GM06990 (cell line): ENCODE results near the gene ANKRD11.
"Not testable (repeated sequence)": the region's sequence is repeated elsewhere in the genome, so short reads cannot be mapped to it uniquely, and the experiment has no call there.

Source experiments
- DNase-seq: peaks from one replicate; pipeline ENCODE4 v3.0.0-alpha.2; 2011; ENCODE audit not compliant: insufficient read length; ENCODE audit errors: extremely low read depth
- H3K27me3 ChIP-seq: replicated peaks from 2 replicates; pipeline ENCODE4 v1.6.0; 2011; ENCODE audit warnings: low read length; ENCODE audit not compliant: control insufficient read depth, insufficient read depth
- H3K36me3 ChIP-seq: 2 replicates; pipeline ENCODE4 v1.5.1; 2011; ENCODE audit warnings: low read length; ENCODE audit not compliant: control insufficient read depth, insufficient read depth
- H3K4me3 ChIP-seq: replicated peaks from 2 replicates; pipeline ENCODE4 v1.5.1; 2011; ENCODE audit warnings: low read depth, mild to moderate bottlenecking, control low read depth, low read length
- TF ChIP-seq, protein P1 (sequence below): IDR thresholded peaks from 2 replicates; pipeline ENCODE4 v1.5.1; 2011; ENCODE audit warnings: low read length, control low read depth, mild to moderate bottlenecking, inconsistent platforms; ENCODE audit not compliant: insufficient read depth, poor library complexity, severe bottlenecking

The ANKRD11 gene

DNA sequence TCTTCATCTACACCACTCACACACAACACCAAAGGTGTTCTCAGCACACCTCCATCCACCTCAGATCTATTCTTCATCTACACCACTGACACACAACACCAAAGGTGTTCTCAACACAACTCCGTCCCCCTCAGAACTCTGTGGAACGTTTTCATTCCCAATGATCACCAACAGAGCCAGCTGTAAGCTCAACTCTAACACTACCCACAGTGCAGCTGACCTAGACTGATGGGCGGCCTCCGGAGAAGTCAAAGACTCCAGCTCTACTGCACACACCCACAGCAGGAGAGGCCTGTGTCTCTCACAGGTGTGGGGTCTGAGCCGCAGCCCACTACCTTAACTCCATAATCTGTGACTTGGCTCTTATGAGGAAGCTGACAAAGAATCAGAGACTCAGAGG, 50.7 kb downstream of the ANKRD11 start:
- DNase-seq = no peak
- TF ChIP-seq, protein P1, sequence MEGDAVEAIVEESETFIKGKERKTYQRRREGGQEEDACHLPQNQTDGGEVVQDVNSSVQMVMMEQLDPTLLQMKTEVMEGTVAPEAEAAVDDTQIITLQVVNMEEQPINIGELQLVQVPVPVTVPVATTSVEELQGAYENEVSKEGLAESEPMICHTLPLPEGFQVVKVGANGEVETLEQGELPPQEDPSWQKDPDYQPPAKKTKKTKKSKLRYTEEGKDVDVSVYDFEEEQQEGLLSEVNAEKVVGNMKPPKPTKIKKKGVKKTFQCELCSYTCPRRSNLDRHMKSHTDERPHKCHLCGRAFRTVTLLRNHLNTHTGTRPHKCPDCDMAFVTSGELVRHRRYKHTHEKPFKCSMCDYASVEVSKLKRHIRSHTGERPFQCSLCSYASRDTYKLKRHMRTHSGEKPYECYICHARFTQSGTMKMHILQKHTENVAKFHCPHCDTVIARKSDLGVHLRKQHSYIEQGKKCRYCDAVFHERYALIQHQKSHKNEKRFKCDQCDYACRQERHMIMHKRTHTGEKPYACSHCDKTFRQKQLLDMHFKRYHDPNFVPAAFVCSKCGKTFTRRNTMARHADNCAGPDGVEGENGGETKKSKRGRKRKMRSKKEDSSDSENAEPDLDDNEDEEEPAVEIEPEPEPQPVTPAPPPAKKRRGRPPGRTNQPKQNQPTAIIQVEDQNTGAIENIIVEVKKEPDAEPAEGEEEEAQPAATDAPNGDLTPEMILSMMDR = no peak
- Histone ChIP-seq H3K36me3 (peaks cover 6% of the 10 kb centered on the region), H3K27me3 (no peaks in the 10 kb centered on the region), H3K4me3 (no peak overlapping the region)

DNA sequence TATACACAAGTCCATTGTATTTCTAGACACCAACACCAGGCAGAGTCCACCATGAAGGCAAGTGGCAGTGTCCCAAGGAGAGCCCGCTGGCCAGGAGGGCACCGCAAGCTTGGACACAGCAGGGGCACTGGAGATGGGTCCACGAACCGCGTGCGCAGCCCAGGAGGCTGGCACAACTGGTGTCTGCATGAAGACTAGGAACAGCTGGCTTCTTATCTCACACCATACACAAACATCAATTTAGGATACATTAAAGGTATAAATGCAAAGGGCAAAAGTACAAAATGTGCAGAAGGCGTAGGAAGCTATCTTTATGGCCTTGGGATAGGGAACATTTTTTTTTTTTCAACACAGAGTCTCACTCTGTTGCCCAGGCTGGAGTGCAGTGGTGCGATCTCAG, 52.4 kb downstream of the ANKRD11 start:
- TF ChIP-seq, protein P1 = no peak
- DNase-seq = no peak
- Histone ChIP-seq H3K4me3 (no peak overlapping the region), H3K27me3 (no peaks in the 10 kb centered on the region), H3K36me3 (peaks cover 7% of the 10 kb centered on the region)

DNA sequence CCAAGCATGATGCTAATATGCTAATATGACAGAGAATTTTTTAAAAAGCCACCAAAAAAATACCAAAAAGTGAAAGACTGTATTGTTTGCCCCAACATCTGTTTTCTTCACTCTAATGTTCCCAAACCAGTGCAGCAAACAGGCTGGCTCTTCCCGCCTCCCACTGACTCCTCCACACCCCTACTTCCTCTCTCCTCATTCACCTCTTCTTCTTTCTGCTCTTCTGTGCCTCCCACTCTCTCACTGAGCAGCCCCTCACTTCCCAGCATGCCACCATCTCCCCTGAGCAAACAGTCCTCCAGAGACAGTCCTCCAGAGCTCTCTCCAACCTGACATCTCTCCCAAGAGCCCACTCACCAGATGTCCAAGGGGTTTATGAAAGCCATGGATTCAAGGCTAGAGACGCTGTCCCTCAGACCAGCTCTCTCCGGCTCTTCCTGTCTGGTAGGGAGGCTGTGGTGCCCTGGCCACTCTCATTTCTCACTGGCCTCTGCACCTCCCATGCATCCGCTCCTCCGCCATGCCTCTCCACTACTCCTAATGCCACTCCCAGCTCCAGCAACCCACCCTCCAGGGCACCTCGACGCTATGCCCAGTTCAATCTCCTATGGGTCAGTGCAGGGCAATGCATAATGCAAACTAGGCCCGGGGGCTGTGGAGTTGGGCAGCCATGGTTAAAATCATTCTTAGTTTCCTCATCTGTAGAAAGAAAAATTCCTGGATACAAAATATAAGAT, 52.9 kb downstream of the ANKRD11 start:
- peaks cover 7% of the 10 kb centered on the region for H3K36me3 ChIP-seq
- H3K4me3 ChIP-seq = no peak overlapping the region
- H3K27me3 ChIP-seq = no peaks in the 10 kb centered on the region
- TF ChIP-seq, protein P1 = no peak
- no peak for DNase-seq

GRCh38 chr16:89436366-89436765, 54.0 kb downstream of the ANKRD11 start:
- no peaks in the 10 kb centered on the region for H3K27me3 ChIP-seq

GRCh38 chr16:89435059-89435458, 55.3 kb downstream of the ANKRD11 start:
- not testable (repeated sequence) for H3K4me3 ChIP-seq, H3K36me3 ChIP-seq, DNase-seq

More at GRCh38 chr16:89436366-89436765, 54.0 kb downstream of the ANKRD11 start:
- H3K36me3 ChIP-seq = peaks cover 7% of the 10 kb centered on the region
- TF ChIP-seq, protein P1 = no peak
- no peak for DNase-seq
- H3K4me3 ChIP-seq = no peak overlapping the region

GRCh38 chr16:89434490-89434889, 55.9 kb downstream of the ANKRD11 start:
- Histone ChIP-seq H3K27me3 (no peaks in the 10 kb centered on the region), H3K36me3 (peaks cover 7% of the 10 kb centered on the region), H3K4me3 (no peak overlapping the region)
- TF ChIP-seq, protein P1 = no peak
- DNase-seq = no peak

More at GRCh38 chr16:89435059-89435458, 55.3 kb downstream of the ANKRD11 start:
- not testable (repeated sequence) for H3K27me3 ChIP-seq

GRCh38 chr16:89433363-89433984, 56.9 kb downstream of the ANKRD11 start:
- DNase-seq, H3K27me3 ChIP-seq, H3K4me3 ChIP-seq, H3K36me3 ChIP-seq: not testable (repeated sequence)
